Hematopoietic multipotent progenitor cell treated with erythropoietin and hydrocortisone succinate and interleukin-3 and kit ligand, for 6 days (in vitro differentiated cells): ENCODE measurements around the gene TMEM132A.
A peak's percentile ranks its signal among the peaks of the same experiment; 100 is the strongest.

ENCODE experiments used
- DNase-seq: peaks from one replicate; pipeline ENCODE4 v3.0.0-alpha.2; 2015

The TMEM132A gene

GRCh38 chr11:60939855-60940254 is 15.6 kb downstream of the TMEM132A start:
- DNase-seq, result no peak

DNA sequence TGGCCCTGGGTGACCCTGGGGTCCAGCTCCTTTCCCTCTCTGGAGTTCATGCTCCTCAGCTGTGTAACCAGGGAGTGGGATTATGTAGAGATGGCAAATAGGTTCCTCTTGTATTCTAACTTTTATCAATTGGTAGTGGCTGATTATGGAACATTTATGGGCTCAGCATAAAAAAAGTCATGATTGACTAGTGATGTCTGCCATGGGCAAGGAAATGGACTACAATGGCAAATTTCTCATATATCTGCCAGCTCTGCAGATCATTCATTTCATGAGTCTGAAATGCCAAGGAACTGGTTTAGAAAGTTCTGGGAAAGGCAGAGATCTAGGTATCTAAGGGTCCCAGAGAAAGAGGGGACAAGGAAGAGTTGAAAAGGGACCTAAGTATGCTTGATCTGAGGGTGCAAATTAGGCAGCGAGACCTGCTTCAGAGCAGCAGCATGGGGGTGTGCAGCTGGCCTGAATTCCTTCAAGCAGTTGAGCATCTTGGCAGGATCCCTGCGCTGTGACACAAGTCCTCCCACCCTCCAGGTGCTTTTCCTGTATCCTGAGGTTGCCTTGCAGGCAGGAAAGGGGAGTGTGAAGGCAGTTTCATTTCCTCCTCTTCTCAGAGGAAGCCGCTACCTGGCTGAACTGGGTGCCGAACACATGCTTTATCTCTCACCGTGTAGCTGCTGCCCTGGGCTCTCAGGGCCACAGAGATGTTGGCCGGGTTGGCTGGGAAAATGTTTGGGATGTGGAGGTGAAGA is 17.3 kb downstream of the TMEM132A start:
- no peak for DNase-seq

DNA sequence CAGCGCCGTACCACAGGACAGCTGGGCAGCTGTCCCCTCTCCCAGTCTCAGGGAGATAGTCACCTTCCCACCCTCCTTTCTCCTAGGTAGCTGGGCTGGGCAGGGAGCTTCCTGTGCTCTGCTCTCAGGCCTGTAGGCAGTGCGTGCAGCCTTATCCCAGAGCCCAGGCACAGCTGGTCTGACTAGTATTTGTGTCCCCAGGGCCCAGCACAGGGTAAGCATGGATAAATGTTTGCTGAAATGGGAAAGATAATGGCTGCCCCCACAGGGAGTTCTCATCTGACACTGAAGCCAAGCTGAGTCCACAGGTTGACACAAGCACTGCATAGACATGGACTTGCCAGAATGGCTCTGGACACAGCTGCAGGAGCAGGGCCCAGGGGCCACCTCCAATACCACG is 18.0 kb downstream of the TMEM132A start:
- no peak for DNase-seq

DNA sequence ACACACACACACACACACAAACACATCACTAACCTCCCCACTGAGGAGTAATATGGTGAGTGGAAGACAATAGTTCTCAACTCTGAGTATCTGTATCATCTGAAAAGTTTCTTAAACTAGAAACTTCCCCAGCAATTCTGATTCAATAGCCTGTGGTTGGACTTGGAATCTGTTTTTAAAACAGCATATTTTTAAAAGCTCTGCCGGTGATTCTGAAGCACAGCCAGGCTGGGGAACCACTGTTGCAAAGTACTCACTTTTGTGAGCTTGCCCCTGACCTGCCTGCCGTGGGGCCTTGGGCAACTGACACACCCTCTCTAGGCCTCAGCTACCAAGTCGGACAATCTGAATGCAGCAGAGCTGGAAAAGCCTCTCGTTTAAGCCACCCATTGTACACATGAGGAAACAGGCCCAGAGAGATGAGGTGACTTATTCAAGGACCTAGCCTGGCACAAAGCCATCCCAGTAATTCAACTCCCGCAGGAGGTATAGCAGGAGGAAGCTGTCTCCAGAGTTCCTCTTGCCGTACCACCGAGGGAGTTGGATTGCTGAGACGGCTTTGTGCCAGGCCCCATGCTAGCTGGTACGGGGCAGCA is 18.8 kb downstream of the TMEM132A start:
- DNase-seq, result no peak

DNA sequence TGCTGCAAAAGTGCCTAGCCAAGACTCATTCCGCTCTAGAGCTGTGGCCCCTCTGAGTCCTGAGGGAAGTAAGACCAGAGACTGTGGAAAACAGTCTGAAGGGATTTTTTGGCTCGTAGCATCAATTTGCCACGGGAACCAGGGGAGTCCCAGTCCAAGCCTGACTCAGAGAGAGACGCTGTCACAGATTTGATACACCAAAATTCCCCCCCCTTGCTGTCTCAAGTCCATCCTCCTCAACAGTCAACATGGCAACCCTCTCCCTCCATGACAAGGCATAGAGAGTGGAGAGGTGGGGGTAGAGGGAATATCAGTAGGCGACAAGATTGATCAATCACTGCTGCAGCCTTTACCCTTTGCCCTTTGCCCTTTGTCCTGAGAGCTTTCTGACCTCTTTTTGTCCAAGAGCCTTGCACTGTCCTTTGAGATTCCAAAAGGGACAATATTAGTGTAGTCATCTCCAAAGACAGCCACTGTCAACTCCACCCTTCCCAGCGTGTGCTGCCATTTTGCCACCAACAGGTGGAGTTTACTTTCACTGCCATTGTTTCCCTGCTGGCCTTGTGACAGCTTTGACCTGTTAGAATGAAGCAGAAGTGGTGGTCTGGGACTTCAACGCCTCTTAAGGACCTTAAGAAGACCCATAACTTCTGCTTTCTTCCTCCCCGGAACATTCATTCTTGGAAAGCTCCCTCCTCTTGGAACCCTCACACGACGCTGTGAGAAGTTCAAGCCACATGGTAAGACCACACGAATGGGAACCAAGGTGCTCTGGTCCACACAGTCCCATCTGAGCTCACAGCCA is 20.4 kb downstream of the TMEM132A start:
- DNase-seq, result peak; percentile 53

DNA sequence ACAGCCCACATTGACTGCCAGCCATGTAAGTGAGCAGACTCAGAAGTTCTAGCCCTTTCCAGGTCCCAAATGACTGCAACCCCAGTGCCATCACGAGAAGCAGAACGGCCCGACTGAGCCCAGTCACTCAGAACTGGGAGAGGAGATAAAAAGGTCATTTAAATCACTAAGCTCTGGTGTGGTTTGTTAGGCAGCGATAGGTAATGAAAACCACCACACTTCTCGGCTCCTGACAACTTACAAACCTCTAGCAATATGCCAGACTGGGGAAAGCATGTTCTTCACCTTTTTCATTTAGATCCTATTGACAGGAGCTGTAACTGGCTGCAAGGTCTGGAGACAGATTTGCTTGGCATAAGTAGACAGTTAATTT is 21.0 kb downstream of the TMEM132A start:
- peak; percentile 57 for DNase-seq

DNA sequence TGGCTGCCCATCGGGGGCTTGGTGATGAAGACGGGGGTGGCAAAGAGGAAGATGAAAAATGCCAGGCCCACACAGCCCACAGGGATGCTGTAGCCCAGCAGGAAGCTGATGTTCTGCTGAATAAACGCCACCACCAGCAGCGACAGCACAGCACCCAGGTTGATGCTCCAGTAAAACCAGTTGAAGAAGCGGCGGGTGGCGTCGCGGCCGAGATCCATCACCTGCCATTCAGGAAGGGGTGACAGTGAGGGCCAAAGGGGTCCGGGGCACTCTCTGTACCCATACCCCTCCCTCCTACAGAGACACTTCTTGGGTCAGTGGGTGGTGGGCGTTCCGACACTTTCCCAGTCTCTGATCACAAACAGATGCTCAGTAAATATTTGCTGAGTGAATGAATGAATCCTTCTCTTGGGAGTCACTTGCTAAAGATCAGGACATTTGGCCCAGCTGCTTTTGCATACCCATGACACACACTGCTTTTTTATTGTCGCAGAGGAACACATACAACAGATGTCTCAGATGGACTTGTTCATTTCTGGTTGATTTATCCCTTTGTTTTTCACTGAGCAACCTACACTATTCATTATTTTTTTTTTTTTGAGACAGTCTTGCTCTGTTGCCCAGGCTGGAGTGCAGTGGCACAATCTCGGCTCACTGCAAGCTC is 22.5 kb downstream of the TMEM132A start:
- no peak for DNase-seq

GRCh38 chr11:60947700-60948099 is 23.4 kb downstream of the TMEM132A start:
- no peak for DNase-seq

GRCh38 chr11:60948250-60948649 is 24.0 kb downstream of the TMEM132A start:
- no peak for DNase-seq

- DNase-seq, result no peak
Observed at GRCh38 chr11:60950024-60950423, 25.8 kb downstream of the TMEM132A start.

DNA sequence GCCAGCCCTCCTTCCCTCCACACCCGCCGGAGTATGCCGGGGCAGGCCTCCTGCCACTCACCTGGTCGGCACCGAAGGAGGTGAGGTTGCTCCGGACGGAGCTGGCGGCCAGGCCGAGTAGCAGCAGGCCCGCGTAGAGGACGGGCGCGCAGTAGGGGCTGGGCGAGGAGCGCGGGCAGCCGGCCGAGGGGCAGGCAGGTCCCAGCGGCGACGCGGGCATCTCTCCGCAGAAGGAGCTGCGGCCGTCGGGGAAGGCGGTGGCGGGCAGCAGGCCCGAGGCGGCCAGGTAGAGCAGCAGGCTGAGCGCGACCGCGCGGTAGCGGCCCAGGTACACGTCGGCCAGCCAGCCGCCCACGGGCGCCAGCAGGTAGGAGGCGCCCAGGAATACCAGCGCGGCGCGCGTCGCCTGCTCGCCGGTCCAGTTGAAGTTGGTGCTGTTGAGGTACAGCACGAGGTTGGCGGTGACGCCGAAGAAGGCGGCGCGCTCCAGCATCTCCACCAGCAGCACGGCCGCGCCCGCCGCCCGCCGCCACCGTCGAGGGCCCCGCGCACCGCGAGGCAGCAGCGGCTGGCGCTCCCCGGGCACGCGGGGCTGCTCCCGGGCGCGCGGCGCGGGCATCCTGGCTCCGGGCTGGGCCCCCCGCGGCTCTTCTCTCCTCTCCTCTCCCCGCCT is 26.8 kb downstream of the TMEM132A start:
- DNase-seq, result no peak

DNA sequence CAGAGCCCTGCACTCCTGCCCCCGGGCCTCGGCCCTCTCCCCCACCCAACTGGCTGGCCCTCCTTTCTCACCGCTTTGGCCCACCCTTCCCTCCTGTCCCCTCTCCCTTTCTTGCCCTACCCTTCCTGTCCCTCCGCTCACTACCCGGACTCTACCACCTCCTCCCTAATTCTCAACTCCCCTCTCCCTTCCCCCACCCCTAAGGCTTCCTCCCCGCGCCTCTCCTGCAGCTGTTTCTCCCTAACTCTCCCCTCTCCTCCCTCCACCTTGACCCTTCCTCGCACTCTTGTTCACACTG is 27.3 kb downstream of the TMEM132A start:
- no peak for DNase-seq

DNA sequence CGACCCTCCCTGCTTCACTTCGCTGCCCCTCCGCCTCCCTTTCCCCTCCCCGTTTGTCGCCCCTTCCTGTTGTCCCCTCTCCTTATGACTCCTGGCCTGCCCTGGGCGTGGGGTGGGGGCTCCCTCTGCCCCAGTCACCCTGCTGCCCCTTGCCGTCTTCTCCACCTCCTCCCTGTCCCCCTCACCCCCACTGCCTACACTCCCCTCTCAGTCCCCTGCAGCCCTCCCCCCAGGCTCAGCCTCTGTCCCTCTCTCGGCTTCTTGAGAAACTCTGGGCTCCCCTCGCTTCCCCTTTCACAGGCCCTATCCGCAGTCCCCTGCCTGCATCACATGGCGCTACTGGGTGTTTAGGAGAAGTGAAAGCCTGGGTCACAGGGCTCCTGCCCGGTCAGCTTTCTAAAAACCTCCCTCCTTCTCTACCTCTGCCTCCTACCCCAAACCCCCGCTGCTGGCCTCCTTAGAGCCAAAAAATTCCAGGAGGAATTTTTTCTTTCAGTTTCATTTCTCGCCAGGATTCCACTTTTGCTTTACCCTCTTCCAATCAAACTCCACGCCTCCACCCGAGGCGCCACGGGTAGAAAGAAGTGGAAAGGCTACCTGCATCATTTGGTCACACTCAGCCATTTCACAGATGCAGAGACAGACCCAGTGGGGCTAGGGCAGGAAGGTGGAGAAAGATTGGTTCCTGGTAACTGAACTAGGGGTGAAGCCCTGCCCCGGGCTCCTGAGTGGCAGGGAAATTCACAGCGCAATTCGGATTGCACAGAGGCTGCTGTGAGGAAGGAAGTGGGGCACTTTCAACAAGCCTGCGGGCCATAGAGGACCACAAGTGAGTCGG is 27.9 kb downstream of the TMEM132A start, which contains the start of gene SLC15A3:
Gene SLC15A3, minus strand, starts transcription at position 273 of the 838 bp plus-strand sequence. CDS start 625 bp downstream, outside the sequence.
- peak; percentile 76 for DNase-seq

DNA sequence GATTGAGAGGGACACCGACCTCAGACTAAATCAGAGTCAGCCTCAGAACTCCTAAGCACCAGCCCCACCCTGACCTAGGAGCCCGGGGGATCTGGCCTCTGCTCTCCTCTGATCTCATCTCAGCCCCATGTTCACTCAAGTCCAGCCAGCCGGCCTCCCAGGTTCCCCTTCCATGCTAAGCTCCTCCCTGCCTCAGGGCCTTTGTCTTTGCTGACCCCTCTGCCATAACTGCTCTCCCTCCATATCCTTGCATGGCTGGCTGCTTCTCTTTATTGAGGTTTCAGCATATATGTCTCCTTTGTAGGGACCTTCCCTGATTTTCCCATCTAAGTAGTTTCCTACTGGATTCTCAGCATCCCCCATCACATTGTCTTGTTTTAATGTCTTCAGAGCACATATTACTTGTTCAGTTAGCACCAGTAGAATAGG is 28.5 kb downstream of the TMEM132A start:
- no peak for DNase-seq

- DNase-seq, result no peak
Observed at GRCh38 chr11:60953781-60954180, 29.5 kb downstream of the TMEM132A start.

DNA sequence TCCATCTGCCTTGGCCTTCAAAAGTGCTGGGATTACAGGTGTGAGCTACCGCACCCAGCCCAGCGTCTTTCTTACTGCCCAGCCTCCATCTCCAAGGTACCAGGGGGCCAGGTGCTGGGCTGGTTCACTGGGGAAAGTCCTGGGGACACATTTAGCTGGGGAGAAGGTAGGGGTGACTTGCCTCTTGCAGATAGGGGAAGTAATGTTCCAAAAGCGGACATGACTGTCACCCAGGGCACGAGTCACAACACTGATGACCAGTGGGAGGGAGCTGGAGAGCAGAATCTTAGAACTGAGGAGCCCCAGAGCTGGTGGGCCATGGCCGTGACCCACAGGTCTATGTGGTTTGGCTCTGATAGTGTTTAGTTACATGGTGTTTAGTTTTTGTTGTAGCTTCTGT is 30.2 kb downstream of the TMEM132A start:
- DNase-seq, result no peak

- DNase-seq, result no peak
Observed at GRCh38 chr11:60955571-60955970, 31.3 kb downstream of the TMEM132A start.

- DNase-seq, result no peak
Observed at GRCh38 chr11:60957188-60957587, 32.9 kb downstream of the TMEM132A start.

DNA sequence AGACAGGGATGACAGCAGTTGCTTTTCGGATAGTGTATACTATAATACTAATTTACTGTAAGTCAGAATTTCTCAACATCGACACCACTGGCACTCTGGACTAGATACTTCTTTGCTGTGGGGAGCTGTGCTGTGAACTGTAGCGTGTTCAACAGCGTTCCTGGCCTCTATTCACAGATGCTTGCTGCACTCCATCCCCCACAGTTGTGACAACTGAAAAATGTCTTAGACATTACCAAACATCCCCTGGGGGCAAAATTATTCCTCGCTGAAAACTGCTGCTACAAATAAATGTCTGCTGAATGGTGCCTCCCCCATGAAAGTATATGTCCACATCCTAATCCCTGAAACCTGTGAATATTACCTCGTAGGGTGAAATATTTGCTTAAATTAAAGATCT is 35.2 kb downstream of the TMEM132A start:
- no peak for DNase-seq

DNA sequence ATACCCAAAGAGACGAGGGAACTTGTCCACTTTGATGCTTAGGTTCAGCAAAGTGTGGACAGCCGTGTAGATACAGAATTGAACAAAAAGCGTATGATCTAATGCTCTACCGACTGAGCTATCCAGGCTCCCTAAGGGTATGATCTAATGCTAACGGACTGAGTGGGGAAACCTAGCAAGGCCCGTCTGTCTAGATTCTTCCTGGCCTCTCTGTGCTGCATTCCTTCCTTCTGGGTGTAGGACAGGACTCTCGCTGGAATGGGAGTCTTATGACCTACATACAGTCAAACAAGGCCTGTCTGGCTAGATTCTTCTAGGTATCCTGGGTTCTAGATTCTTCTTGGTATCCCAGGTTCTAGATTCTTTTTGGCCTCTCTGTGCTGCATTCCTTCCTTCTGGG is 36.1 kb downstream of the TMEM132A start:
- DNase-seq, result no peak

DNA sequence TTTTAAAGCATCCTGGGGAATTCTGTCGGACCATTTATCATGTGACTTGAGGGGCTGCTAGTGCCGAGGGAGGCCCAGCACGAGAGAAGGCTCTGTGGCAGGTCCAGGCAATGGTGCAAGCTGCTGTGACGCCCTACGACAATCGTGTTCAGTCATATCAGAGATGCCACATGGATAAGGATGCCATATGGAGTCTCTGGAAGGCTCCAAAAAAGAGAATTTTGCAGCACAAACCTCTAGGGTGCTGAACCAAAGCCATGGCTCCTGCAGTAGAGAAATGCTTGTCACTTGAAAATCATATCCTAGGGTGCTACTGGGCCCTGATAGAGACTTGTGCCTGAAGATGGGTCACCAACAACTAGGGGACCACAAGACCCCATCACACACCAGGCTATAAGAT is 40.5 kb downstream of the TMEM132A start:
- no peak for DNase-seq

GRCh38 chr11:60966890-60967289 is 42.6 kb downstream of the TMEM132A start:
- no peak for DNase-seq
